Measurements from ENCODE around the gene COL6A5. TPM values are rescaled to one million over a fixed set of nuclear protein-coding genes. Genes with fewer than 3 reads are reported as not detected.
"Not testable (repeated sequence)": the region's sequence is repeated elsewhere in the genome, so short reads cannot be mapped to it uniquely, and the experiment has no call there.

Gene COL6A5
- total and polyA plus RNA-seq, 9 of the 15 experiments (the other 6 are each of a cell fraction or from before 2014, with no cell fraction given) = 1.5 to 9.7 (median 5.6) TPM

DNA sequence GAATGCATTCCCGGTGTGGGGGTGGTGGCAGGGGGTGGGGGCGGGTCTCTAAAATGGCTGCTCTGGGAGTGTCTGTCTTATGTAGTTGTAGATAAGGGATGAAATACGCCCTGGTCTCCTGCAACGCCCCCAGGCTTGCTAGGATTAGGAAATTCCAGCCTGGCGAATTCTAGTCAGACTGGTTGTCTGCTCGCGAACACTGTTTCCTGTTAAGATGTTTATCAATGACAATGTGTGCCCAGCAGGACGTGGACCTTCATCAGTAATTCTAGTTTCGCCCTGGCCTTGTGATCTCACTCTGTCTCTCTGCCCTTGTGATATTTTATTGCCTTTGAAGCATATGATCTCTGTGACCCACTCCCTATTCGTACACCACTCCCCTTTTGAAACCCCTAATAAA lies 62.8 kb downstream of the COL6A5 start:
- H3K27me3 ChIP-seq (ENCODE audit: control insufficient read depth in 2 of 2, insufficient read depth in 2 of 2, low read length in 2 of 2); H3K4me3 ChIP-seq; ATAC-seq; in situ Hi-C loops (cut with MboI); H3K9me1 ChIP-seq (ENCODE audit: control insufficient read depth, insufficient read depth, low read length); H3K27ac ChIP-seq (ENCODE audit: extremely low read depth, low read depth, low read length); H3K79me2 ChIP-seq (ENCODE audit: control insufficient read depth, insufficient read depth, low read length); H3K4me1 ChIP-seq (replicated peaks in 1 of 2; ENCODE audit: control insufficient read depth in 2 of 2, insufficient read depth in 2 of 2, low read length in 2 of 2); H4K20me1 ChIP-seq (replicated peaks; ENCODE audit: control insufficient read depth, insufficient read depth, low read length); FAIRE-seq; intact Hi-C loops (cut with micrococcal nuclease); DNase-seq (ENCODE audit: extremely low read depth in 1 of 4, low spot score in 3 of 4); CTCF ChIA-PET (ENCODE audit: low intra/inter-chr PET ratio); H3K4me2 ChIP-seq (ENCODE audit: insufficient read depth, low read length); BruUV-seq (replicated peaks); H3K9me3 ChIP-seq (replicated peaks; ENCODE audit: control insufficient read depth, insufficient read depth, low read depth, low read length); H3K9ac ChIP-seq (ENCODE audit: insufficient read depth in 1 of 2, low read depth in 2 of 2, low read length in 2 of 2); H2AFZ ChIP-seq (ENCODE audit: low read depth, low read length); POLR2A ChIA-PET: not testable (repeated sequence)
- peaks cover 59% of the 10 kb centered on the region for H3K36me3 ChIP-seq (ENCODE audit: control insufficient read depth, insufficient read depth, low read length)
- 76% methylated on average over 3 of the region's 10 CpGs for WGBS (ENCODE audit: insufficient coverage, low coverage, missing lambda C conversion rate)

DNA sequence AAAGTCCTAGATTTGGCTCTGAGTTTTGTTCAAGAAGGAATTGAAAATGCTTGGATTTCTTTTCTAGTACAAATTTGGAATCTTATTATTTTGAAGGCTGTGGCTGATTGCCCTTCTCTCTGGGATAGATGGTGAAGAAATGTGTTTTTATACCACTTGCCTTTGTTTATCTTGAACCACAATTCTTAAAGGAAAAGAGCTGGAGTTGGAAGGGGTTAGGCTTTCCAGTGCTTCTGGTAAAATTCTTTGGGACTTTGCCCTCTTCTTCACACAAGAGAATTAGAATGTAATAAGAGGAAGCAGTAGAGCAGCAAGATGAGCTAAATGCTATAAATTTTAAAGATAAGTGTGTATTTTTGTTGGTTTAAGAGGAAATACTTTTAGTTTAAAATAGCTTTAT lies 65.8 kb downstream of the COL6A5 start:
- in situ Hi-C loops (cut with MboI) = no loop called here
- TF ChIP-seq HEY1 (CRISPR knock-in tag; IDR thresholded peaks at IDR 0.05; ENCODE audit: borderline replicate concordance) (no peak), ASH1L (IDR thresholded peaks at IDR 0.05; ENCODE audit: borderline replicate concordance, low read depth, partially characterized antibody) (no peak), JUND (IDR thresholded peaks at IDR 0.05; ENCODE audit: borderline replicate concordance, low read depth, low read length) (no peak), JUND (tag; IDR thresholded peaks at IDR 0.05; ENCODE audit: borderline replicate concordance, low read depth, low read length) (no peak), DIDO1 (tag; IDR thresholded peaks at IDR 0.05; ENCODE audit: low read depth) (no peak), KLF16 (IDR thresholded peaks at IDR 0.05) (no peak)
- TF ChIP-seq, protein P1, sequence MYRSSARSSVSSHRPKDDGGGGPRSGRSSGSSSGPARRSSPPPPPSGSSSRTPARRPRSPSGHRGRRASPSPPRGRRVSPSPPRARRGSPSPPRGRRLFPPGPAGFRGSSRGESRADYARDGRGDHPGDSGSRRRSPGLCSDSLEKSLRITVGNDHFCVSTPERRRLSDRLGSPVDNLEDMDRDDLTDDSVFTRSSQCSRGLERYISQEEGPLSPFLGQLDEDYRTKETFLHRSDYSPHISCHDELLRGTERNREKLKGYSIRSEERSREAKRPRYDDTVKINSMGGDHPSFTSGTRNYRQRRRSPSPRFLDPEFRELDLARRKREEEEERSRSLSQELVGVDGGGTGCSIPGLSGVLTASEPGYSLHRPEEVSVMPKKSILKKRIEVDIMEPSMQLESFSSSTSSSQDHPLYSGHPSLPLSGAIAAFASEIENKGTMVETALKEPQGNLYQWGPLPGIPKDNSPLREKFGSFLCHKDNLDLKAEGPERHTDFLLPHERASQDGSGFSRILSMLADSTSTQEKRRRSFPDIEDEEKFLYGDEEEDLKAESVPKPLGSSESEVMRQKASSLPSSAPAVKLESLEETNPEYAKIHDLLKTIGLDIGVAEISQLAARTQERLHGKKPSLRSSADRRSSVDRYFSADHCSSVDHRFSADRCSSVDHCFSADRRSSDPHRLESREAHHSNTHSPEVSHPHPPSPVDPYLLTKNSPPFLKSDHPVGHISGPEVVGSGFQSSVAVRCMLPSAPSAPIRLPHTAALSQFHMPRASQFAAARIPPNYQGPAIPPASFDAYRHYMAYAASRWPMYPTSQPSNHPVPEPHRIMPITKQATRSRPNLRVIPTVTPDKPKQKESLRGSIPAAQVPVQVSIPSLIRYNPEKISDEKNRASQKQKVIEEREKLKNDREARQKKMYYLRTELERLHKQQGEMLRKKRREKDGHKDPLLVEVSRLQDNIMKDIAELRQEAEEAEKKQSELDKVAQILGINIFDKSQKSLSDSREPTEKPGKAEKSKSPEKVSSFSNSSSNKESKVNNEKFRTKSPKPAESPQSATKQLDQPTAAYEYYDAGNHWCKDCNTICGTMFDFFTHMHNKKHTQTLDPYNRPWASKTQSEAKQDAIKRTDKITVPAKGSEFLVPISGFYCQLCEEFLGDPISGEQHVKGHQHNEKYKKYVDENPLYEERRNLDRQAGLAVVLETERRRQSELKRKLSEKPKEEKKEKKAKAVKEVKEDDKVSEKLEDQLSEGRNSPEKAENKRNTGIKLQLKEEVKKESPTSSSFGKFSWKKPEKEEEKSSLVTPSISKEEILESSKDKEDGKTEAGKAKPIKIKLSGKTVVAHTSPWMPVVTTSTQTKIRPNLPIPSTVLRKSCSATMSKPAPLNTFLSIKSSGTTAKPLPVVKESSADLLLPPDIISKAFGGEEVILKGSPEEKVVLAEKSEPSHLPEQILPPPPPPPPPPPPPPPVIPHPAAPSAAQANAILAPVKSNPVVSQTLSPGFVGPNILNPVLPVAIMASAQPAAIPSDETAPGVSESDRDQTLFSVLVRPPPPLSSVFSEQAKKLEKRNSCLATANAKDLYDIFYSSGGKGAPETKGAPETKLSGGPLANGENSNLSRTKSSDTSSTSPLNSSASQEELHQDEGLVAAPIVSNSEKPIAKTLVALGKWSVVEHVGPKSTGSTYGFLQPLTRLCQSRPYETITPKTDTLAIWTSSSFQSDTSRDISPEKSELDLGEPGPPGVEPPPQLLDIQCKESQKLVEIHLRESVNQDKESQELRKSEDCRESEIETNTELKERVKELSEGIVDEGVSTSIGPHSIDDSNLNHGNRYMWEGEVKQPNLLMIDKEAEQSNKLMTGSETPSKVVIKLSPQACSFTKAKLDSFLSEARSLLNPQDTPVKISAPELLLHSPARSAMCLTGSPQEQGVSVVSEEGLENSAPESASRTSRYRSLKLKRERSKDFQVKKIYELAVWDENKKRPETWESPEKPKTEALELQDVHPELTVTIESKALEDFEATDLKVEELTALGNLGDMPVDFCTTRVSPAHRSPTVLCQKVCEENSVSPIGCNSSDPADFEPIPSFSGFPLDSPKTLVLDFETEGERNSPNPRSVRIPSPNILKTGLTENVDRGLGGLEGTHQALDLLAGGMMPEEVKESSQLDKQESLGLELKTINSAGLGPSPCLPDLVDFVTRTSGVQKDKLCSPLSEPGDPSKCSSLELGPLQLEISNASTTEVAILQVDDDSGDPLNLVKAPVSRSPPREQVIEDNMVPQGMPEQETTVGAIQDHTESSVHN (IDR thresholded peaks at IDR 0.05; ENCODE audit: borderline replicate concordance in 1 of 2, low read depth in 1 of 2) = no peak
- POLR2A ChIA-PET = interaction anchor here (1.1 to 1.4 kb wide), 3 partner anchors 11 to 22 kb away, joined by 3 to 4 read pairs (median 4); no protein-coding TSS in a partner anchor

More for the DNA sequence above, 65.8 kb downstream of the COL6A5 start:
- ATAC-seq = no peak
- no peak for FAIRE-seq
- Histone ChIP-seq H3K9me3 (replicated peaks; ENCODE audit: control insufficient read depth, insufficient read depth, low read depth, low read length) (no peaks in the 10 kb centered on the region), H3K79me2 (ENCODE audit: control insufficient read depth, insufficient read depth, low read length) (no peaks in the 10 kb centered on the region), H3K4me2 (ENCODE audit: insufficient read depth, low read length) (no peak overlapping the region), H3K27ac (ENCODE audit: extremely low read depth, low read depth, low read length) (no peak overlapping the region), H3K4me3 (no peak overlapping the region), H3K36me3 (ENCODE audit: control insufficient read depth, insufficient read depth, low read length) (peaks cover 44% of the 10 kb centered on the region), H3K4me1 (replicated peaks in 1 of 2; ENCODE audit: control insufficient read depth in 2 of 2, insufficient read depth in 2 of 2, low read length in 2 of 2) (no peaks in the 10 kb centered on the region), H2AFZ (ENCODE audit: low read depth, low read length) (no peak overlapping the region), H3K9ac (ENCODE audit: insufficient read depth in 1 of 2, low read depth in 2 of 2, low read length in 2 of 2) (no peak overlapping the region), H3K9me1 (ENCODE audit: control insufficient read depth, insufficient read depth, low read length) (no peaks in the 10 kb centered on the region), H4K20me1 (replicated peaks; ENCODE audit: control insufficient read depth, insufficient read depth, low read length) (no peaks in the 10 kb centered on the region), H3K27me3 (ENCODE audit: control insufficient read depth in 2 of 2, insufficient read depth in 2 of 2, low read length in 2 of 2) (no peaks in the 10 kb centered on the region)
- DNase-seq (ENCODE audit: extremely low read depth in 1 of 4, low spot score in 3 of 4) = no peak
- BruUV-seq (replicated peaks) = no TSS peak
- intact Hi-C loops (cut with micrococcal nuclease) = no loop called here
- CTCF ChIA-PET (ENCODE audit: low intra/inter-chr PET ratio) = no interaction called here

All from K562 (cell line).